ENCODE data around the gene FILIP1L. TPM values are rescaled to one million over a fixed set of nuclear protein-coding genes. Genes with fewer than 3 reads are reported as not detected.

The FILIP1L gene
- total and polyA plus RNA-seq, 2 donors (not counting 1 experiment from before 2014, with no cell fraction given): 0.32 to 0.48 TPM

GRCh38 chr3:100113723-100114412 is 433 bp downstream of the FILIP1L start:
- Histone ChIP-seq H2AFZ (ENCODE audit: insufficient read depth, low read depth, low read length, poor library complexity, severe bottlenecking) (no peak overlapping the region), H3K27me3 (replicated peaks in 1 of 4; ENCODE audit: control extremely low read depth in 1 of 4, control insufficient read depth in 3 of 4, insufficient read depth in 4 of 4, low read length in 3 of 4) (no peaks in the 10 kb centered on the region), H3K4me1 (ENCODE audit: control insufficient read depth in 2 of 2, insufficient read depth in 2 of 2, low read length in 2 of 2) (no peaks in the 10 kb centered on the region), H3K36me3 (replicated peaks in 1 of 2; ENCODE audit: control extremely low read depth in 1 of 2, control insufficient read depth in 1 of 2, extremely low read depth in 1 of 2, insufficient read depth in 2 of 2, low read length in 1 of 2) (no peaks in the 10 kb centered on the region), H3K9me3 (ENCODE audit: control extremely low read depth in 1 of 3, control insufficient read depth in 2 of 3, insufficient read depth in 1 of 3, low read length in 2 of 3) (no peaks in the 10 kb centered on the region), H3K4me3 (ENCODE audit: control extremely low read depth in 1 of 5, extremely low read depth in 1 of 5, insufficient read depth in 1 of 5, low read depth in 2 of 5, low read length in 4 of 5) (no peak overlapping the region), H3K9ac (ENCODE audit: low read length) (no peak overlapping the region), H3K27ac (ENCODE audit: low read length in 2 of 2) (no peak overlapping the region), H3K79me2 (ENCODE audit: control insufficient read depth, insufficient read depth, low read length) (no peaks in the 10 kb centered on the region), H4K20me1 (ENCODE audit: control insufficient read depth, insufficient read depth, low read length, poor library complexity, severe bottlenecking) (no peaks in the 10 kb centered on the region), H3K4me2 (replicated peaks; ENCODE audit: low read depth, low read length, poor library complexity, severe bottlenecking) (no peak overlapping the region)
- Mint-ChIP-seq H3K9me3 (ENCODE audit: insufficient read depth) (no peaks in the 10 kb centered on the region), H3K4me1 (no peaks in the 10 kb centered on the region), H3K27me3 (no peaks in the 10 kb centered on the region), H3K27ac (no peak overlapping the region), H3K4me3 (no peak overlapping the region)
- intact Hi-C loops (cut with micrococcal nuclease): no loop called here
- TF ChIP-seq EZH2 (IDR thresholded peaks at IDR 0.05; ENCODE audit: borderline replicate concordance, insufficient read depth, low read depth, low read length, poor library complexity, severe bottlenecking) (no peak), CTCF (IDR thresholded peaks at IDR 0.05) (no peak)
- DNase-seq (no peak), ATAC-seq (ENCODE audit: low read depth) (no peak)
- POLR2A ChIA-PET: no interaction called here
- CTCF ChIA-PET: no interaction called here
- 100% methylated on average over 6 of the region's 7 CpGs for WGBS (ENCODE audit: insufficient coverage)

GRCh38 chr3:100111728-100112127 is 2.6 kb downstream of the FILIP1L start:
- no peak for ATAC-seq (ENCODE audit: low read depth)
- H3K4me2 ChIP-seq (replicated peaks; ENCODE audit: low read depth, low read length, poor library complexity, severe bottlenecking): no peak overlapping the region
- intact Hi-C loops (cut with micrococcal nuclease): no loop called here
- H2AFZ ChIP-seq (ENCODE audit: insufficient read depth, low read depth, low read length, poor library complexity, severe bottlenecking): no peak overlapping the region
- no peaks in the 10 kb centered on the region for H4K20me1 ChIP-seq (ENCODE audit: control insufficient read depth, insufficient read depth, low read length, poor library complexity, severe bottlenecking)
- no peaks in the 10 kb centered on the region for H3K9me3 Mint-ChIP-seq (ENCODE audit: insufficient read depth)
- H3K27me3 Mint-ChIP-seq: no peaks in the 10 kb centered on the region
- H3K79me2 ChIP-seq (ENCODE audit: control insufficient read depth, insufficient read depth, low read length): no peaks in the 10 kb centered on the region
- H3K9me3 ChIP-seq (ENCODE audit: control extremely low read depth in 1 of 3, control insufficient read depth in 2 of 3, insufficient read depth in 1 of 3, low read length in 2 of 3): no peaks in the 10 kb centered on the region
- WGBS (ENCODE audit: insufficient coverage): no CpG with 5 or more reads among the region's 1 CpG
- no peaks in the 10 kb centered on the region for H3K4me1 Mint-ChIP-seq
- H3K27me3 ChIP-seq (replicated peaks in 1 of 4; ENCODE audit: control extremely low read depth in 1 of 4, control insufficient read depth in 3 of 4, insufficient read depth in 4 of 4, low read length in 3 of 4): no peaks in the 10 kb centered on the region
- CTCF ChIA-PET: interaction anchor here (1.0 kb wide), 2 partner anchors 10 to 36 kb away, joined by 3 read pairs; no protein-coding TSS in a partner anchor
- POLR2A ChIA-PET: no interaction called here
- H3K4me3 ChIP-seq (ENCODE audit: control extremely low read depth in 1 of 5, extremely low read depth in 1 of 5, insufficient read depth in 1 of 5, low read depth in 2 of 5, low read length in 4 of 5): no peak overlapping the region
- DNase-seq: no peak
- no peak overlapping the region for H3K27ac Mint-ChIP-seq
- H3K9ac ChIP-seq (ENCODE audit: low read length): no peak overlapping the region
- H3K4me3 Mint-ChIP-seq: no peak overlapping the region
- TF ChIP-seq EZH2 (IDR thresholded peaks at IDR 0.05; ENCODE audit: borderline replicate concordance, insufficient read depth, low read depth, low read length, poor library complexity, severe bottlenecking) (no peak), CTCF (IDR thresholded peaks at IDR 0.05) (no peak)
- H3K27ac ChIP-seq (ENCODE audit: low read length in 2 of 2): no peak overlapping the region
- no peaks in the 10 kb centered on the region for H3K36me3 ChIP-seq (replicated peaks in 1 of 2; ENCODE audit: control extremely low read depth in 1 of 2, control insufficient read depth in 1 of 2, extremely low read depth in 1 of 2, insufficient read depth in 2 of 2, low read length in 1 of 2)
- H3K4me1 ChIP-seq (ENCODE audit: control insufficient read depth in 2 of 2, insufficient read depth in 2 of 2, low read length in 2 of 2): no peaks in the 10 kb centered on the region

Measured in B cell (primary cell).